OCI-LY3 (cell line): ENCODE measurements around the gene RXYLT1.

Experiments
- EZH2phosphoT487 ChIP-seq: fragments of 200-600 bp; shearing (Covaris generic); IDR thresholded peaks from 2 replicates; pipeline ENCODE4 v1.6.1; 2018; ENCODE audit warnings: antibody characterized with exemption, mixed run types, low read depth
- TF ChIP-seq, protein P1 (sequence below): fragments of 200-600, 300-600 bp; sonication (generic); IDR thresholded peaks from 2 replicates; pipeline ENCODE4 v1.5.1; 2014; ENCODE audit warnings: antibody characterized with exemption, low read length, low read depth

DNA sequence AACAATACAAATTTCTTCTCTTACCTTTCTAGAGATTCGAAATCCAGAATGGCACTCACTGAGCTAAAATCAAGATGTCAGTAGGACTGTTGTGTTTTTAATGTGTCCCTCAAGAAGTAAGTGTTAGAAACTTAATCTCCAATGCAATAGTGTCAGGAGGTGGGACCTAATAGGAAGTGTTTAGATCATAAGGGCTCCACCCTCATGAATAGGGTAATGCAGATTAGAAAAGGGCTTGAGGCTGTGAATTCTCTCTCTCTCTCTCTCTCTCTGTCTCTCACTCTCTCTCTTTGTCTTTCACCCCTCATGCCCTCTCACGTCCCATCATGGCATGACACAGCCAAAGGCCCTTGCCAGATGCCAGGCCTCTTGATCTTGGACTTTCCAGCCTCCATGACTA is 49.2 kb downstream of the RXYLT1 start:
- TF ChIP-seq, protein P1, sequence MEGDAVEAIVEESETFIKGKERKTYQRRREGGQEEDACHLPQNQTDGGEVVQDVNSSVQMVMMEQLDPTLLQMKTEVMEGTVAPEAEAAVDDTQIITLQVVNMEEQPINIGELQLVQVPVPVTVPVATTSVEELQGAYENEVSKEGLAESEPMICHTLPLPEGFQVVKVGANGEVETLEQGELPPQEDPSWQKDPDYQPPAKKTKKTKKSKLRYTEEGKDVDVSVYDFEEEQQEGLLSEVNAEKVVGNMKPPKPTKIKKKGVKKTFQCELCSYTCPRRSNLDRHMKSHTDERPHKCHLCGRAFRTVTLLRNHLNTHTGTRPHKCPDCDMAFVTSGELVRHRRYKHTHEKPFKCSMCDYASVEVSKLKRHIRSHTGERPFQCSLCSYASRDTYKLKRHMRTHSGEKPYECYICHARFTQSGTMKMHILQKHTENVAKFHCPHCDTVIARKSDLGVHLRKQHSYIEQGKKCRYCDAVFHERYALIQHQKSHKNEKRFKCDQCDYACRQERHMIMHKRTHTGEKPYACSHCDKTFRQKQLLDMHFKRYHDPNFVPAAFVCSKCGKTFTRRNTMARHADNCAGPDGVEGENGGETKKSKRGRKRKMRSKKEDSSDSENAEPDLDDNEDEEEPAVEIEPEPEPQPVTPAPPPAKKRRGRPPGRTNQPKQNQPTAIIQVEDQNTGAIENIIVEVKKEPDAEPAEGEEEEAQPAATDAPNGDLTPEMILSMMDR: no peak
- TF ChIP-seq EZH2phosphoT487: no peak
